ENCODE results near the gene GSG1.

DNA sequence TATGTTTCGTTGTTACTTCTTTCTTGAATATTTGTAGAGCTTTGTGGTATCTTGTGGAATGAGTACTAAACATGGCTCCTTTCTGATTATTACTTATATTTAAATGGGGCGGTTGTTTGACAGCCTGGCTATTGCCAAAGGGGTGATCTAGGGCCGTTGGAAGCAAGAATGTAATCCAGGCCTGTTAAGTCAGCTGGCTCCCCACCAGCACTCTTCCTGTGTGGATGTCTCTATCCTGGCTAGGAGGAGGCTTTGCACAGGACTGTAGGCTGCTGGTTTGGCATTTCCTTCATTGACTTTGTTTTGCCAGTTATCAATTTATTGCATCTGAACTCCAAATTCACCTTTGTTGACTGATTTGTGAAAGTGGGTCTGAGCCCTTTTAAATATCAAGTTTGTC, 53.7 kb downstream of the GSG1 start:
- TF ChIP-seq POLR2A (IDR thresholded peaks at IDR 0.05) (no peak), CTCF (IDR thresholded peaks at IDR 0.05) (no peak)
